ENCODE data around the gene OR2A2. TPM values are rescaled to one million over a fixed set of nuclear protein-coding genes. Genes with fewer than 3 reads are reported as not detected.

Gene OR2A2
- total and polyA plus RNA-seq, 10 of the 15 experiments (the other 5 are each of a cell fraction or from before 2014, with no cell fraction given), result not detected

DNA sequence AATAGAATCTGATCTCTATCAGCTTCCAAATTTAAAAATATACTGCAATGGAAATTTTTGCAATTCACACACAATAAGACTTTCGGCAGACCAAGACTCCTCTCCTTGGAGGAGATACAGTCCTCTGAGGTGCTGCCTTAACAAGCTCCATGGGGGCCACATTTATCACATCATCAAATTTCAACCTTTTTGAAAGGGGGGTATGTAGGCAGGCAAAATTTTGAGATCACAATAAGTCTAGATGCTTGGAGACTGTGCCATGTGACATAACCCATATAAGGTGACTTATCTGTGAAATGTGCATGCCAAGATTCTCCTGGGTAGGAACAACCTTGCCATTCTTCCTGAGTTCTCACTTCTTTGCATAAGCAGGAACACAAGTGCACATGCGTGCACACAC lies 23.4 kb upstream of the OR2A2 start, which contains the start of gene OR2A12:
Gene OR2A12, plus strand, starts transcription at position 301 of the 400 bp plus-strand sequence. CDS start 8,830 bp downstream, outside the sequence.
- Histone ChIP-seq H2AFZ (ENCODE audit: control insufficient read depth, low read depth, low read length) (no peak within 1 kb of the TSS), H3K4me2 (ENCODE audit: control insufficient read depth, insufficient read depth) (no peak within 1 kb of the TSS)
- RAD21 ChIA-PET (ENCODE audit: unreplicated experiment), result no interaction called here

More for the DNA sequence above, 23.4 kb upstream of the OR2A2 start, which contains the start of gene OR2A12:
- no peak for ATAC-seq
- FAIRE-seq, result no peak
- H3K9me3 ChIP-seq (replicated peaks; ENCODE audit: control insufficient read depth, insufficient read depth, low read length), result no peaks in the 10 kb centered on the region
- in situ Hi-C loops (cut with MboI), result no loop called here
- H3K4me3 ChIP-seq, result no peak within 1 kb of the TSS
- no peaks in the 10 kb centered on the region for H3K27me3 ChIP-seq (replicated peaks in 1 of 2; ENCODE audit: control insufficient read depth in 2 of 2, insufficient read depth in 2 of 2, low read length in 1 of 2)
- DNase-seq (ENCODE audit: low read depth, low spot score), result no peak
- no peaks in the 10 kb centered on the region for H3K36me3 ChIP-seq (ENCODE audit: control insufficient read depth in 2 of 2, insufficient read depth in 2 of 2, low read length in 1 of 2)
- H3K79me2 ChIP-seq (ENCODE audit: control insufficient read depth, insufficient read depth, low read length), result no peaks in the 10 kb centered on the region
- ChIA-PET POLR2A (interaction anchor here (0.6 kb wide), 1 partner anchor 30 kb away, joined by 4 read pairs; no protein-coding TSS in a partner anchor), SMC1A (ENCODE audit: uncharacterized antibody, unreplicated experiment) (no interaction called here), CTCF (no interaction called here)
- WGBS (ENCODE audit: insufficient coverage, insufficient replicate concordance, low lambda C conversion rate, missing lambda C conversion rate), result 43% methylated on average over 2 of the region's 2 CpGs
- TF ChIP-seq IRF5 (IDR thresholded peaks at IDR 0.05; ENCODE audit: borderline replicate concordance) (no peak), EZH2 (IDR thresholded peaks at IDR 0.05; ENCODE audit: borderline replicate concordance, control insufficient read depth, low read depth, low read length) (no peak), POLR2AphosphoS5 (IDR thresholded peaks at IDR 0.05; ENCODE audit: low read length) (no peak), EGR1 (IDR thresholded peaks at IDR 0.05; ENCODE audit: borderline replicate concordance in 1 of 2, low read depth in 2 of 2, low read length in 2 of 2) (no peak), RELB (IDR thresholded peaks at IDR 0.05; ENCODE audit: low read depth) (no peak), ZSCAN29 (IDR thresholded peaks at IDR 0.05) (no peak), TCF12 (IDR thresholded peaks at IDR 0.05; ENCODE audit: low read depth, low read length) (no peak), SKIL (IDR thresholded peaks at IDR 0.05; ENCODE audit: low read depth, poor library complexity, severe bottlenecking) (no peak), CBX5 (IDR thresholded peaks at IDR 0.05; ENCODE audit: low read depth) (no peak), SMC3 (IDR thresholded peaks at IDR 0.05; ENCODE audit: borderline replicate concordance, low read length) (no peak), NFIC (IDR thresholded peaks at IDR 0.05; ENCODE audit: low read depth, low read length) (no peak), STAT3 (IDR thresholded peaks at IDR 0.05; ENCODE audit: low read depth, low read length) (no peak), NR2F1 (conservative IDR thresholded peaks at IDR 0.05) (no peak), NFXL1 (IDR thresholded peaks at IDR 0.05; ENCODE audit: borderline replicate concordance) (no peak), WRNIP1 (IDR thresholded peaks at IDR 0.05; ENCODE audit: borderline replicate concordance, low read depth, low read length) (no peak), POLR2AphosphoS2 (IDR thresholded peaks at IDR 0.05; ENCODE audit: low read depth, low read length) (no peak)
- no peaks in the 10 kb centered on the region for H3K4me1 ChIP-seq (ENCODE audit: control insufficient read depth, insufficient read depth, low read length)
- H4K20me1 ChIP-seq (ENCODE audit: control insufficient read depth, insufficient read depth), result no peaks in the 10 kb centered on the region
- intact Hi-C loops (cut with micrococcal nuclease; ENCODE audit: unreplicated experiment), result no loop called here
- H3K27ac ChIP-seq (ENCODE audit: control insufficient read depth, insufficient read depth), result no peak within 1 kb of the TSS
- H3K9ac ChIP-seq (ENCODE audit: control insufficient read depth, insufficient read depth, low read length), result no peak within 1 kb of the TSS
- no TSS peak for BruUV-seq (replicated peaks)

Data from GM12878 (cell line).